ENCODE measurements around the gene NDUFV2. TPM values are rescaled to one million over a fixed set of nuclear protein-coding genes. Genes with fewer than 3 reads are reported as not detected.
"Not testable (repeated sequence)": the region's sequence is repeated elsewhere in the genome, so short reads cannot be mapped to it uniquely, and the experiment has no call there.

The NDUFV2 gene
- total RNA-seq: 95.1 TPM

- DNase-seq: peak; percentile 95
These were observed at the start of gene NDUFV2 for GRCh38 chr18:9102508-9103375. Gene NDUFV2, plus strand, starts transcription at chr18:9102699. Its CDS starts 45 bp downstream, at chr18:9102744.

- no peak for DNase-seq
These were observed 48.7 kb upstream of the NDUFV2 start for GRCh38 chr18:9053814-9054213.

- DNase-seq: no peak
These were observed 47.3 kb upstream of the NDUFV2 start for GRCh38 chr18:9055185-9055584.

GRCh38 chr18:9055626-9056025 lies 46.9 kb upstream of the NDUFV2 start:
- no peak for DNase-seq

- DNase-seq: no peak
These were observed 44.9 kb upstream of the NDUFV2 start for GRCh38 chr18:9057646-9058045.

- DNase-seq: no peak
These were observed 44.1 kb upstream of the NDUFV2 start for GRCh38 chr18:9058406-9058805.

GRCh38 chr18:9062418-9062751 lies 40.1 kb upstream of the NDUFV2 start:
- no peak for DNase-seq

- no peak for DNase-seq
These were observed 36.6 kb upstream of the NDUFV2 start for GRCh38 chr18:9065864-9066263.

- DNase-seq: no peak
These were observed 36.1 kb upstream of the NDUFV2 start for GRCh38 chr18:9066358-9066757.

GRCh38 chr18:9066817-9067306 lies 35.6 kb upstream of the NDUFV2 start:
- no peak for DNase-seq

GRCh38 chr18:9067823-9068222 lies 34.7 kb upstream of the NDUFV2 start:
- DNase-seq: no peak

GRCh38 chr18:9068346-9068745 lies 34.2 kb upstream of the NDUFV2 start:
- no peak for DNase-seq

- no peak for DNase-seq
These were observed 32.9 kb upstream of the NDUFV2 start for GRCh38 chr18:9069601-9070000.

GRCh38 chr18:9070212-9070611 lies 32.3 kb upstream of the NDUFV2 start:
- no peak for DNase-seq

GRCh38 chr18:9079818-9080528 lies 22.5 kb upstream of the NDUFV2 start:
- DNase-seq: no peak

GRCh38 chr18:9081940-9082339 lies 20.6 kb upstream of the NDUFV2 start:
- no peak for DNase-seq

GRCh38 chr18:9082711-9083510 lies 19.6 kb upstream of the NDUFV2 start:
- no peak for DNase-seq

GRCh38 chr18:9086015-9086414 lies 16.5 kb upstream of the NDUFV2 start:
- DNase-seq: no peak

- DNase-seq: no peak
These were observed 15.9 kb upstream of the NDUFV2 start for GRCh38 chr18:9086624-9087023.

- no peak for DNase-seq
These were observed 15.4 kb upstream of the NDUFV2 start for GRCh38 chr18:9087144-9087543.

- DNase-seq: no peak
These were observed 14.2 kb upstream of the NDUFV2 start for GRCh38 chr18:9088252-9088651.

GRCh38 chr18:9088727-9089126 lies 13.8 kb upstream of the NDUFV2 start:
- DNase-seq: not testable (repeated sequence)

- DNase-seq: no peak
These were observed 11.9 kb upstream of the NDUFV2 start for GRCh38 chr18:9090578-9090977.

All from occipital lobe (tissue), 2 donors.